ENCODE measurements around the gene TNRC6B.

- TF ChIP-seq CTCF (conservative IDR thresholded peaks at IDR 0.05; ENCODE audit: low read depth in 2 of 2), result no peak
- no peak for TF ChIP-seq EZH2phosphoT487 (IDR thresholded peaks at IDR 0.05; ENCODE audit: unreplicated experiment)
These were observed 134.3 kb downstream of the TNRC6B start for GRCh38 chr22:40312050-40312449.

Data from GM23338 (cell line).